NCI-H2227 (cell line): ENCODE measurements around the gene CTDSP1.
A peak's percentile ranks its signal among the peaks of the same experiment; 100 is the strongest.

Source experiments
- DNase-seq: peaks from one replicate; lab custom pipeline; 2025; ENCODE audit not compliant: unreplicated experiment; lab: John Stamatoyannopoulos, UW

The CTDSP1 gene

GRCh38 chr2:218398437-218399390, 954 bp upstream of the CTDSP1 start:
- DNase-seq, result peak; percentile 72

GRCh38 chr2:218400167-218400929, 680 bp downstream of the CTDSP1 start:
- DNase-seq, result peak; percentile 22

- no peak for DNase-seq
Observed at GRCh38 chr2:218400930-218401881, 1.5 kb downstream of the CTDSP1 start.

- no peak for DNase-seq
Observed at GRCh38 chr2:218401890-218402289, 2.2 kb downstream of the CTDSP1 start.

GRCh38 chr2:218402491-218402901, 2.8 kb downstream of the CTDSP1 start:
- no peak for DNase-seq

- no peak for DNase-seq
Observed at GRCh38 chr2:218402911-218403411, 3.3 kb downstream of the CTDSP1 start.

- no peak for DNase-seq
Observed at GRCh38 chr2:218403810-218404209, 4.1 kb downstream of the CTDSP1 start.

- DNase-seq, result no peak
Observed at GRCh38 chr2:218404351-218405085, 4.8 kb downstream of the CTDSP1 start.

- no peak for DNase-seq
Observed at GRCh38 chr2:218405086-218405745, 5.5 kb downstream of the CTDSP1 start.

GRCh38 chr2:218405746-218406208, 6.1 kb downstream of the CTDSP1 start:
- peak; percentile 62 for DNase-seq

GRCh38 chr2:218406209-218406948, 6.7 kb downstream of the CTDSP1 start:
- DNase-seq, result peak; percentile 97

GRCh38 chr2:218406949-218407618, 7.4 kb downstream of the CTDSP1 start:
- peak; percentile 69 for DNase-seq

GRCh38 chr2:218407717-218408116, 8.0 kb downstream of the CTDSP1 start:
- DNase-seq, result no peak

GRCh38 chr2:218418321-218418716, 18.7 kb downstream of the CTDSP1 start:
- DNase-seq, result no peak

GRCh38 chr2:218418717-218419458, 19.2 kb downstream of the CTDSP1 start, which contains the start of gene VIL1:
TSS of gene VIL1 (plus strand) at chr2:218419123. CDS start at chr2:218423779, 4,656 bp downstream.
- no peak for DNase-seq

GRCh38 chr2:218419630-218420216, 20.1 kb downstream of the CTDSP1 start:
- no peak for DNase-seq

- DNase-seq, result no peak
Observed at GRCh38 chr2:218421027-218421426, 21.4 kb downstream of the CTDSP1 start.
